ENCODE data around the gene CCDC74B. TPM values are rescaled to one million over a fixed set of nuclear protein-coding genes. Genes with fewer than 3 reads are reported as not detected.
"Not testable (repeated sequence)": the region's sequence is repeated elsewhere in the genome, so short reads cannot be mapped to it uniquely, and the experiment has no call there.

CCDC74B gene
- total RNA-seq, 1 experiment from 2014 or later, result 52.8 TPM

DNA sequence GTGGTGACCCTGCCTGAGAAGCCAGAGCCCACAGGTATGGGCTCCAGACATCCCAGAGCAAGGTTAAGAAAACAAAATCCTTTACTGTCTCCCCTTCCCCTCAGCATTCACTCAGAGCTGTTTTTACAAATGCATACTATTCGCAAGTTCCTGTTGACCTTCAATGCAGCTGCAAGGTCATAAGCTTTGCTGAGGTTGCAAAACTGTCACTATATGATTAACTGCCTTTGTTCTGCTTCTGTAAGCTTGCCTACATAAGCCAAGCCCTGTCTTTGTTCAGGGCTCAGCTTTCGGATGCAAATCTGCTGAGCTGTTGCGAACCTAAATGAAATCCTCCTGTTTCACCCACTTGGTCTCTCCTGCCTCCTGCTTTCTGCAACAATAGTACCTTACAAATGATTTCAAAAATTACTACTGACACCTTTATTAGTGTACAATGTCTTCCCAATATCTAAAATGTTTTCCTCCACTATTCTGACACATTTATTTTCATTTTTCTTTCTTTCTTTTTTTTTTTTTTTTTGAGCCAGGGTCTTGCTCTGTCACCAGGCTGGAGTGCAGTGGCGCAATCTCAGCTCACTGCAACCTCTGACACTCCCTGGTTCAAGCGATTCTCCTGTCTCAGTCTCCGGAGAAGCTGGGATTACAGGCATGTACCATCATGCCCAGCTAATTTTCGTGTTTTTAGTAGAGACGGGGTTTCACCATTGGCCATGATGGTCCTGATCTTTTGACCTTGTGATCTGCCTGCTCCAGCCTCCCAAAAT is 42.1 kb downstream of the CCDC74B start:
- not testable (repeated sequence) for DNase-seq (ENCODE audit: low spot score)

Other genes starting within 250 kb of the CCDC74B start
- gene RAB6C, start 165.4 kb downstream of the CCDC74B start, total RNA-seq (2014; rRNA removed; shearing (Covaris generic)), result not detected in 2 replicates
- not detected in 2 replicates for gene POTEF, start 15.9 kb downstream of the CCDC74B start, total RNA-seq (2014; rRNA removed; shearing (Covaris generic))
- gene SMPD4, start 36.5 kb upstream of the CCDC74B start, total RNA-seq (2014; rRNA removed; shearing (Covaris generic)), result 38.5 and 49.7 TPM in 2 replicates
- gene MZT2B, start 37.1 kb upstream of the CCDC74B start, total RNA-seq (2014; rRNA removed; shearing (Covaris generic)), result 235 and 238 TPM in 2 replicates
- not detected in 2 replicates for gene TUBA3E, start 53.3 kb upstream of the CCDC74B start, total RNA-seq (2014; rRNA removed; shearing (Covaris generic))
- gene IMP4, start 197.8 kb upstream of the CCDC74B start, total RNA-seq (2014; rRNA removed; shearing (Covaris generic)), result 139 and 142 TPM in 2 replicates
- 21.0 and 25.9 TPM in 2 replicates for gene PTPN18, start 210.9 kb upstream of the CCDC74B start, total RNA-seq (2014; rRNA removed; shearing (Covaris generic))

Data from A172 (cell line).